GM12878 (cell line): Measurements from ENCODE around the gene PGA3. TPM values are rescaled to one million over a fixed set of nuclear protein-coding genes. Genes with fewer than 3 reads are reported as not detected.

Experiments used
- BHLHE40 ChIP-seq, 2 experiments: fragments of 450-650 bp in 1 of 2; IDR thresholded peaks; 2 replicates each; pipeline ENCODE4 v1.6.1; 2011 to 2017; ENCODE audit warnings: low read depth in 2 of 2, borderline replicate concordance in 1 of 2, improper control_type of control experiment in 1 of 2, low read length in 1 of 2, mild to moderate bottlenecking in 1 of 2
- CBFB ChIP-seq: IDR thresholded peaks from 2 replicates; pipeline ENCODE4 v1.6.1; 2016; ENCODE audit warnings: antibody characterized with exemption, low read depth
- CREM ChIP-seq: IDR thresholded peaks from 2 replicates; pipeline ENCODE4 v1.6.1; 2014; ENCODE audit warnings: antibody characterized with exemption, low read depth
- ETV6 ChIP-seq, 2 experiments: fragments of 450-650 bp in 1 of 2; IDR thresholded peaks in 1 of 2; conservative IDR thresholded peaks in 1 of 2; 2 replicates each; pipeline ENCODE4 v1.6.1; 2014; ENCODE audit warnings: antibody characterized with exemption in 1 of 2, borderline replicate concordance in 1 of 2, low read depth in 1 of 2, mild to moderate bottlenecking in 1 of 2, moderate library complexity in 1 of 2
- JUND ChIP-seq: IDR thresholded peaks from 2 replicates; pipeline ENCODE4 v1.6.1; 2012; ENCODE audit warnings: low read depth, mild to moderate bottlenecking, low read length, improper control_type of control experiment, moderate library complexity
- MEF2B ChIP-seq: fragments of 450-650 bp; IDR thresholded peaks from 2 replicates; pipeline ENCODE4 v1.6.1; 2018; ENCODE audit warnings: mild to moderate bottlenecking, moderate library complexity; ENCODE audit not compliant: partially characterized antibody, poor library complexity, severe bottlenecking
- RAD51 ChIP-seq: fragments of 450-650 bp; IDR thresholded peaks from 2 replicates; pipeline ENCODE4 v1.6.1; 2016; ENCODE audit warnings: moderate library complexity, mild to moderate bottlenecking, inconsistent platforms
- RFX5 ChIP-seq: IDR thresholded peaks from 2 replicates; pipeline ENCODE4 v1.6.1; 2011; ENCODE audit warnings: low read depth, low read length, improper control_type of control experiment
- STAT3 ChIP-seq: IDR thresholded peaks from 2 replicates; pipeline ENCODE4 v1.6.1; 2011; ENCODE audit warnings: low read depth, low read length, improper control_type of control experiment
- YY1 ChIP-seq: IDR thresholded peaks from 2 replicates; pipeline ENCODE4 v1.6.1; 2011; ENCODE audit warnings: low read depth, mild to moderate bottlenecking, low read length
- polyA plus RNA-seq, 11 experiments: library from polyadenylated mRNA; depleted of rRNA in 4 of 11; unstranded in 6 of 11; stranded (reverse) in 5 of 11; fragments of >200 nt; fragmentation: Nextera tagmentation in 4 of 11; fragmentation: Illumina TruSeq in 1 of 11; extraction: Ambion mirVana in 4 of 11; extraction: Trizol in 1 of 11; gene quantifications; 1 replicate in 1 of 11; 2 replicates in 10 of 11; pipeline versions ENCODE4 v1.2.1 to v1.2.3, GENCODE V29; 2011 to 2016; ENCODE audit warnings: inconsistent platforms in 2 of 11, missing spikeins in 2 of 11, low read depth in 1 of 11
- total RNA-seq, 4 experiments: library from RNA; depleted of rRNA in 3 of 4; stranded (reverse); fragments of >200 nt in 3 of 4; fragmentation: Illumina TruSeq in 1 of 4; extraction: Trizol in 1 of 4; gene quantifications; 2 replicates each; pipeline versions ENCODE4 v1.2.1 to v1.2.3, GENCODE V29; 2013 to 2021
- TF ChIP-seq, protein P1 (sequence below): IDR thresholded peaks from 2 replicates; pipeline ENCODE4 v1.6.1; 2011; ENCODE audit warnings: mild to moderate bottlenecking, low read depth, low read length, moderate library complexity; ENCODE audit not compliant: insufficient replicate concordance
- TF ChIP-seq, protein P2 (sequence below): fragments of 450-650 bp; IDR thresholded peaks from 2 replicates; pipeline ENCODE4 v1.6.1; 2017; ENCODE audit warnings: mild to moderate bottlenecking, moderate library complexity
- TF ChIP-seq, protein P3 (sequence below): fragments of 450-650 bp; IDR thresholded peaks from 2 replicates; pipeline ENCODE4 v1.6.1; 2018; ENCODE audit warnings: mild to moderate bottlenecking, low read depth, moderate library complexity; ENCODE audit not compliant: partially characterized antibody
- TF ChIP-seq, protein P4 (sequence below): IDR thresholded peaks from 2 replicates; pipeline ENCODE4 v1.6.1; 2012; ENCODE audit warnings: mild to moderate bottlenecking, low read depth, low read length

Gene PGA3
- total and polyA plus RNA-seq, 10 of the 15 experiments (the other 5 are each of a cell fraction or from before 2014, with no cell fraction given): not detected

DNA sequence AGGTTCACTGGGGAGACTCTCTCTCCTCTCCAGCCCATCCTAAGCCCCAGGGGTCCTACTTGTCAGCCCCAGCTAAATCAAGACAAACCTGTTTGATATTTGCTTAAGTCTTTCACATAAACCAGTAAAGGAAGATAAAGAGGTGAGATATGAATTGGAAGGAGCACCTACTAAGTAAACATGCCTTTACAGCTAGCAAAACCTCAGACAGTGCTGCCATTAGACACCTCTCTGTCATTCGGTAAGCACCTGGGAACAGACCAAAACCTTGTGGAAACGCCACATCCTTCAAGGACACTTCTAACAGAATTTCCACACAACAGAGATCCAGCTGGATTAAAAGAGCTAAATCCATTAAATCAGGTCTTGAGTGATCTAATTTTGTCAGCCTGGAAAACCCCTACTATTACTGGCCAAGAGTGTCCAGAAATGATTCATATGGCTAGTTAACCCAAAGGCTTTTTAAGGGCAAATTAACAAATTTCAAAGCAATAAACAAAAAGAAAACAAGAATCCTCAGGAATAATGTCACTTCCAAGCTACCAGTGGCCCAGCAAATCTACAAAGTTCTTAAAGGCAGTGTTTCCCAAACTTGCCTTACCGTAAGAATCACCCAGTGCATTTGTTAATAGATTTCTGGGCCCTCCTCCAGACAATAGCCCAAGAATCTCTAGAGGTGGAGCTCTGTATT, 44.5 kb upstream of the PGA3 start (continued):
- TF ChIP-seq, protein P1, sequence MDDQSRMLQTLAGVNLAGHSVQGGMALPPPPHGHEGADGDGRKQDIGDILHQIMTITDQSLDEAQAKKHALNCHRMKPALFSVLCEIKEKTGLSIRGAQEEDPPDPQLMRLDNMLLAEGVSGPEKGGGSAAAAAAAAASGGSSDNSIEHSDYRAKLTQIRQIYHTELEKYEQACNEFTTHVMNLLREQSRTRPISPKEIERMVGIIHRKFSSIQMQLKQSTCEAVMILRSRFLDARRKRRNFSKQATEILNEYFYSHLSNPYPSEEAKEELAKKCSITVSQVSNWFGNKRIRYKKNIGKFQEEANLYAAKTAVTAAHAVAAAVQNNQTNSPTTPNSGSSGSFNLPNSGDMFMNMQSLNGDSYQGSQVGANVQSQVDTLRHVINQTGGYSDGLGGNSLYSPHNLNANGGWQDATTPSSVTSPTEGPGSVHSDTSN: no peak
- no peak for TF ChIP-seq ETV6 (conservative IDR thresholded peaks at IDR 0.05 in 1 of 2, IDR thresholded peaks at IDR 0.05 in 1 of 2; ENCODE audit: borderline replicate concordance in 1 of 2, low read depth in 1 of 2)
- TF ChIP-seq, protein P2, sequence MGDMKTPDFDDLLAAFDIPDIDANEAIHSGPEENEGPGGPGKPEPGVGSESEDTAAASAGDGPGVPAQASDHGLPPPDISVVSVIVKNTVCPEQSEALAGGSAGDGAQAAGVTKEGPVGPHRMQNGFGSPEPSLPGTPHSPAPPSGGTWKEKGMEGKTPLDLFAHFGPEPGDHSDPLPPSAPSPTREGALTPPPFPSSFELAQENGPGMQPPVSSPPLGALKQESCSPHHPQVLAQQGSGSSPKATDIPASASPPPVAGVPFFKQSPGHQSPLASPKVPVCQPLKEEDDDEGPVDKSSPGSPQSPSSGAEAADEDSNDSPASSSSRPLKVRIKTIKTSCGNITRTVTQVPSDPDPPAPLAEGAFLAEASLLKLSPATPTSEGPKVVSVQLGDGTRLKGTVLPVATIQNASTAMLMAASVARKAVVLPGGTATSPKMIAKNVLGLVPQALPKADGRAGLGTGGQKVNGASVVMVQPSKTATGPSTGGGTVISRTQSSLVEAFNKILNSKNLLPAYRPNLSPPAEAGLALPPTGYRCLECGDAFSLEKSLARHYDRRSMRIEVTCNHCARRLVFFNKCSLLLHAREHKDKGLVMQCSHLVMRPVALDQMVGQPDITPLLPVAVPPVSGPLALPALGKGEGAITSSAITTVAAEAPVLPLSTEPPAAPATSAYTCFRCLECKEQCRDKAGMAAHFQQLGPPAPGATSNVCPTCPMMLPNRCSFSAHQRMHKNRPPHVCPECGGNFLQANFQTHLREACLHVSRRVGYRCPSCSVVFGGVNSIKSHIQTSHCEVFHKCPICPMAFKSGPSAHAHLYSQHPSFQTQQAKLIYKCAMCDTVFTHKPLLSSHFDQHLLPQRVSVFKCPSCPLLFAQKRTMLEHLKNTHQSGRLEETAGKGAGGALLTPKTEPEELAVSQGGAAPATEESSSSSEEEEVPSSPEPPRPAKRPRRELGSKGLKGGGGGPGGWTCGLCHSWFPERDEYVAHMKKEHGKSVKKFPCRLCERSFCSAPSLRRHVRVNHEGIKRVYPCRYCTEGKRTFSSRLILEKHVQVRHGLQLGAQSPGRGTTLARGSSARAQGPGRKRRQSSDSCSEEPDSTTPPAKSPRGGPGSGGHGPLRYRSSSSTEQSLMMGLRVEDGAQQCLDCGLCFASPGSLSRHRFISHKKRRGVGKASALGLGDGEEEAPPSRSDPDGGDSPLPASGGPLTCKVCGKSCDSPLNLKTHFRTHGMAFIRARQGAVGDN: no peak
- TF ChIP-seq, protein P3, sequence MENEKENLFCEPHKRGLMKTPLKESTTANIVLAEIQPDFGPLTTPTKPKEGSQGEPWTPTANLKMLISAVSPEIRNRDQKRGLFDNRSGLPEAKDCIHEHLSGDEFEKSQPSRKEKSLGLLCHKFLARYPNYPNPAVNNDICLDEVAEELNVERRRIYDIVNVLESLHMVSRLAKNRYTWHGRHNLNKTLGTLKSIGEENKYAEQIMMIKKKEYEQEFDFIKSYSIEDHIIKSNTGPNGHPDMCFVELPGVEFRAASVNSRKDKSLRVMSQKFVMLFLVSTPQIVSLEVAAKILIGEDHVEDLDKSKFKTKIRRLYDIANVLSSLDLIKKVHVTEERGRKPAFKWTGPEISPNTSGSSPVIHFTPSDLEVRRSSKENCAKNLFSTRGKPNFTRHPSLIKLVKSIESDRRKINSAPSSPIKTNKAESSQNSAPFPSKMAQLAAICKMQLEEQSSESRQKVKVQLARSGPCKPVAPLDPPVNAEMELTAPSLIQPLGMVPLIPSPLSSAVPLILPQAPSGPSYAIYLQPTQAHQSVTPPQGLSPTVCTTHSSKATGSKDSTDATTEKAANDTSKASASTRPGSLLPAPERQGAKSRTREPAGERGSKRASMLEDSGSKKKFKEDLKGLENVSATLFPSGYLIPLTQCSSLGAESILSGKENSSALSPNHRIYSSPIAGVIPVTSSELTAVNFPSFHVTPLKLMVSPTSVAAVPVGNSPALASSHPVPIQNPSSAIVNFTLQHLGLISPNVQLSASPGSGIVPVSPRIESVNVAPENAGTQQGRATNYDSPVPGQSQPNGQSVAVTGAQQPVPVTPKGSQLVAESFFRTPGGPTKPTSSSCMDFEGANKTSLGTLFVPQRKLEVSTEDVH: no peak
- no peak for TF ChIP-seq CBFB
- TF ChIP-seq, protein P4, sequence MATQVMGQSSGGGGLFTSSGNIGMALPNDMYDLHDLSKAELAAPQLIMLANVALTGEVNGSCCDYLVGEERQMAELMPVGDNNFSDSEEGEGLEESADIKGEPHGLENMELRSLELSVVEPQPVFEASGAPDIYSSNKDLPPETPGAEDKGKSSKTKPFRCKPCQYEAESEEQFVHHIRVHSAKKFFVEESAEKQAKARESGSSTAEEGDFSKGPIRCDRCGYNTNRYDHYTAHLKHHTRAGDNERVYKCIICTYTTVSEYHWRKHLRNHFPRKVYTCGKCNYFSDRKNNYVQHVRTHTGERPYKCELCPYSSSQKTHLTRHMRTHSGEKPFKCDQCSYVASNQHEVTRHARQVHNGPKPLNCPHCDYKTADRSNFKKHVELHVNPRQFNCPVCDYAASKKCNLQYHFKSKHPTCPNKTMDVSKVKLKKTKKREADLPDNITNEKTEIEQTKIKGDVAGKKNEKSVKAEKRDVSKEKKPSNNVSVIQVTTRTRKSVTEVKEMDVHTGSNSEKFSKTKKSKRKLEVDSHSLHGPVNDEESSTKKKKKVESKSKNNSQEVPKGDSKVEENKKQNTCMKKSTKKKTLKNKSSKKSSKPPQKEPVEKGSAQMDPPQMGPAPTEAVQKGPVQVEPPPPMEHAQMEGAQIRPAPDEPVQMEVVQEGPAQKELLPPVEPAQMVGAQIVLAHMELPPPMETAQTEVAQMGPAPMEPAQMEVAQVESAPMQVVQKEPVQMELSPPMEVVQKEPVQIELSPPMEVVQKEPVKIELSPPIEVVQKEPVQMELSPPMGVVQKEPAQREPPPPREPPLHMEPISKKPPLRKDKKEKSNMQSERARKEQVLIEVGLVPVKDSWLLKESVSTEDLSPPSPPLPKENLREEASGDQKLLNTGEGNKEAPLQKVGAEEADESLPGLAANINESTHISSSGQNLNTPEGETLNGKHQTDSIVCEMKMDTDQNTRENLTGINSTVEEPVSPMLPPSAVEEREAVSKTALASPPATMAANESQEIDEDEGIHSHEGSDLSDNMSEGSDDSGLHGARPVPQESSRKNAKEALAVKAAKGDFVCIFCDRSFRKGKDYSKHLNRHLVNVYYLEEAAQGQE: no peak
- TF ChIP-seq BHLHE40 (IDR thresholded peaks at IDR 0.05; ENCODE audit: borderline replicate concordance in 1 of 2, low read depth in 2 of 2, low read length in 1 of 2): no peak
- TF ChIP-seq YY1: no peak
- TF ChIP-seq RFX5: no peak
- no peak for TF ChIP-seq CREM
- TF ChIP-seq MEF2B: peak; percentile 59
- no peak for TF ChIP-seq STAT3
- no peak for TF ChIP-seq JUND
- TF ChIP-seq RAD51: no peak
